GM19043 (cell line): ENCODE results near the gene PPP1R11.
A peak's percentile ranks its signal among the peaks of the same experiment; 100 is the strongest.
"Not testable (repeated sequence)": the region's sequence is repeated elsewhere in the genome, so short reads cannot be mapped to it uniquely, and the experiment has no call there.

Experiments used
- ATAC-seq: cut with Tn5 transposase; IDR thresholded peaks from one replicate; pipeline ENCODE4 v1.9.1; 2021; ENCODE audit warnings: low read depth; ENCODE audit not compliant: unreplicated experiment

The PPP1R11 gene

DNA sequence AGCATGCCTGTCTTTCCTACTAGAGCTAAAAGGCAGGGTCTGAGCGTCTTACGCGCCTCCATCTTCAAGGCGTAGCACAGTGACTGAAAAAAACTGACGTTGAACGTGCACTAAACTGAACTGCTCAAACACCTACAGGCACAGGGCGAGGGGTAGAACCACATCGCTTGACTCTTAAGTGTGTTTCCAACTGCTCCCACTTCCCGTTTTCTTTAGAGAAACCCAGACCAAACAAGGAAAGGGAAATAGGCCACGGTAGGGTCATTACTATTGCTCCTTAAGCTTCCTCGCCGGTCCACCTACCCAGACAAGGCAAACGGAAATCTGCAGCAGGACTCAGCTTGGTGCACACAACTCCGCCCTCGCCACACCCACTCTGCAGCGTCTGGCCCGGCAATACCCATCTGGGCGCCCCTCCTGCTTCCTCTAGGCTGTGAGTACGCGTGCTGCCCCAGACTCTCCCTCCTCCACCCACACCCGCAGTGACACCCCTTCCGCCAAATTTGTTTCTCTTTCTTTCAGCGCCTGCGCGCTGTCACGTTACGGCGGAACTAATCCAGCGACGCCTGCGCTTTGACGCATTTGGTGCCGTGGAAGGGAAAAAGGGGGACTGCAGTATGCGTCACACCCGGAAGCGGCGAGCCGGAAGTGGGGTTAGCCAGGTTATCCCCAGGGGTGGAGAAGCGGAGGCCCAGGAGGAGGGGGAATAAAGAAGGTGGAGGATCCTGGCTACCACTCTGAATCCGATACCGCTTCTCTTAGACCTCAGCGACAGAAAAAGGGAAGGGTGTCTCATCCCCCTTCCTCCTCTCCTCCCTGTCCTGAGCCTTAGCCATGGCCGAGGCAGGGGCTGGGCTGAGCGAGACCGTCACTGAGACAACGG, at the start of gene PPP1R11:
Gene PPP1R11, plus strand, starts transcription at position 622 of the 883 bp plus-strand sequence. Its CDS starts 213 bp downstream, at position 835.
- peak; percentile 95 for ATAC-seq

GRCh38 chr6:30019819-30020218, 47.2 kb upstream of the PPP1R11 start:
- ATAC-seq = no peak

GRCh38 chr6:30020626-30021025, 46.4 kb upstream of the PPP1R11 start:
- ATAC-seq = no peak

DNA sequence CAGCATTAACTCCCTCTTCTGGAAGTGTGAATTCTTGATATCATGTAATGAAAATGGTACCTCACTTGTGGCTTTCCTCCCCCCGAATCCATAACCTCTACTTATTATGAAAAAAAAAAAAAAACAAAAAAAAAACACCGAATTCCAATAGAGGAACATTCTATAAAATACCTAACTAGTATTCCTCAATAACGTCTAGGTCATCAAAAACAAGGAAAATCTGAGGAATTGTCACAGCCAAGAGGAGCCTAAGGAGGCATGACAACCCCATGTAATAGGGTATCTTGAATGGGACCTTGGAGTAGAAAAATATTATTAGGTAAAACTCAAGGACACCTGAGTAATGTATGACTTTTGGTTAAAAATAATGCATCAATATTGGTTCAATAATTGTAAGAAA, 44.8 kb upstream of the PPP1R11 start:
- no peak for ATAC-seq

DNA sequence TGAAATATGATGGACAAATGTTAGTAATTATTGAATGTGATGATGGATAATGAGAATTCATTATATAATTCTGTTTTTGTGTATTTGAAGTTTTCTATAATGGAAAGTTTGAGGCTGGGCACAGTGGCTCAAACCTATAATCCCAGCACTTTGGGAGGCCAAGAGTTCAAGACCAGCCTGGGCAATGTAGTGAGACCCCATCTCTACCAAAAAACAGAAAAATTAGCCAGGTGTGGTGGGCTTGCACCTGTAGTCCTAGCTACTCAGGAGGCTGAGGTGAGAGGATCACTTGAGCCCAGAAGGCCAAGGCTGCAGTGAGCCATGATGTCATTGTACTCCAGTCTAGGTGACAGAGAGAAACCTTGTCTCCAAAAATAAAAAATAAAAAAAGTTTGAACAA, 44.3 kb upstream of the PPP1R11 start:
- not testable (repeated sequence) for ATAC-seq

DNA sequence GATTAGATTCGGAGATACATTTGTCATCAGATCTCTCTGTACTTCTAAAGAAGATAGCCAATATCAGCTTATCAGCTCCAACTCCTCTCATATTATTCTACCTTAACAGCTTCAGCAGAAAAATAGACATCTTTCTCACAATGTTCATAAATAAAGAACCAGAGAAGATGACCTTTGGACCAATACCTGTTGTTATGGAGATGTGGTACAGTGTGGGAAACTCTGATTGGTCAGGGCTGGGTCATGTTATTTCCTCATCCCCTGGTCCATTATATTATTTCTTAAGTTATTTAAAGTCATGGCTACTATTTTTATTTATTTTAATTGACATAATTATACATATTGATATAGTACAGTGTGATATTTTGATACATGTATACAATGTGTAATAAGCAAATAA, 41.8 kb upstream of the PPP1R11 start:
- no peak for ATAC-seq

GRCh38 chr6:30029588-30029987, 37.4 kb upstream of the PPP1R11 start:
- ATAC-seq = no peak

GRCh38 chr6:30031381-30031780, 35.6 kb upstream of the PPP1R11 start:
- no peak for ATAC-seq

DNA sequence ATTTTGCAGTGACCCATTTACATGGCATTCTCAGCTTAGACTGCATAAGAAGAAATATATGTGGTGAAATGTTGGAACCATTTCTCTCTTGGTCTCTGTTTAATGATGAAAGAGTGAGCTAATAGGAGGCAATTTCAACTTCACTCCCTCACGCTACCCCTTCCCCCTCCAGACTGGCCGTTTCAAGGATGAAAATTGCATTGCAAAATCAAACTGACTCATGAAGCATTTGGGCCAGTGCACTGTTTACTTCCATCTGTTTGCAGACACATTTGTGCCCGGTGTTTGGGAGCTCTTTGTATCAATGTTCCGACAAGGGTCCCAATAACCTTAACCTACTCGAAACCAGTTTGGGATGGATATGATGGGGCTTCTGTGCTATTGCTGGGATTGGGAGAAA, 33.6 kb upstream of the PPP1R11 start:
- not testable (repeated sequence) for ATAC-seq

DNA sequence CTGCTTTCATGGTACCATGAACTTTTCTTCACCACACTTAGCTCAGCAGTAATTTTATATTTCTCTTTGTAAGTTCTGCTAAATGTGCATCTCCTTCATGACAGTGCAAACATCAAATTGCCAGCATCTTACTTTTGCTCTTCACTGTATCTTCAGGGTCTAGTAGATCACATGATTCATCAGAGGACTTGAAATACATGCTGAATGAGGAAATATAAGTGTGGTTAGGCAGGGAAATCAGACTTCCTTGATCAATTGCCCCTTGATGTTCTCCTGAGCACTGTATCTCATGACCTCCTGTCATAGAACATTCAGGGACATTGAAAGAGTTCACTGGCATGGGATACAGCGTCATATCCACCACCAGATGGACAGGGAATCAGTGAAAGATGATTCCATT, 31.2 kb upstream of the PPP1R11 start:
- no peak for ATAC-seq

GRCh38 chr6:30037182-30037788, 29.7 kb upstream of the PPP1R11 start:
- no peak for ATAC-seq

DNA sequence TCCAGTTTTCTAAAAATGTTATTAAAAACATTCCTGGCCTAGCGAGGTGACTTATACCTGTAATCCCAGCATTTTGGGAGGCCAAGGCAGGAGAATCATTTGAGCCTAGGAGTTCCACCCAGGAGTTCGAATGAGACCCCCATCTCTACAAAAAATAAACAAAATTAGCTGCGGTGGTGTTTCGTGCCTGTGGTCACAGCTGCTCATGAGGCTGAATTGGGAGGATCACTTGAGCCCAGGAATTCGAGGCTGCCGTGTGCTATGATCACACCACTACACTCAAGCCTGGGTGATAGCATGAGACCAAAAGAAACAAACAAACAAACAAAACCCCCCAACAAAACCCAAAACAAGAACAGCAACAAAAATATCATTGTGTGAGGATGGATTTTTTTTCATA, 25.8 kb upstream of the PPP1R11 start:
- ATAC-seq = no peak

GRCh38 chr6:30041821-30042220, 25.2 kb upstream of the PPP1R11 start:
- ATAC-seq = no peak

DNA sequence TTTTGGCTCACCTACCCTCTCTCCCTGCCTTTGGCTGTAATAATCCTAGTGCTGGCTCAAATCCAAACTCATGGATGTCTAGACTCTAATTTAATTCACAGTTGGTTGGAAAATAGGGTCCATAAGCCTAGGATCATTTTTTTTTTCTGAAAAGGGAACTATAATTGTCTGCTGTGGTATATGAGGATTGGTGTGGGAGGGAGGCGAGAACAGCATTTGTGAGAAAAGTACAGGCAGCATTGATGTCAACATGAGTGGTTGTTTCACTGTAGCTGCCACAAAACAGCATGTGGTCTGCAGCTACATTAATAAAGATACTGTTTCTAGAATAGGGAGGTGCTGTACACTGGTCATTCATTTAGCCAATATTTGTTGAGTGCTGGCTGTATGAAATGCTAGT, 24.5 kb upstream of the PPP1R11 start:
- ATAC-seq = no peak

- no peak for ATAC-seq
Observed at GRCh38 chr6:30042914-30043313, 24.1 kb upstream of the PPP1R11 start.

DNA sequence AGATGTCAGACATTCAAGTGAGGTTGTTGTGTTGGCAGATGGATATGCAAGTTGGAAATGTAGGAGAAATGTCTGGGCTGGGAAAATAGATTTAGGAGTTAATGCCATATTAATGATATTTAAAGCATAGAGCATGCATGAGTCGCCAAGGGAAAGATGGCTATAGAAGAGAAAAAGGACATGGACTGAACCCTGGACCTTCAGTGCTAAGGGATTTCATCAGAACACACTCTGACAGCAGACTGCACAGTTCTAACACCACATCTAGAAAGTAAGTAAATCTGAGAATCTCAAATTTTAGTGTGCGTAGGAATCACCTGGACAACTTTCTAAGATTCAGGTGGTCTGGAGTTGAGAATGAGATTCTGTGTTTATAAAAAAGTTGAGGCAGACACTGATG, 23.3 kb upstream of the PPP1R11 start:
- no peak for ATAC-seq

DNA sequence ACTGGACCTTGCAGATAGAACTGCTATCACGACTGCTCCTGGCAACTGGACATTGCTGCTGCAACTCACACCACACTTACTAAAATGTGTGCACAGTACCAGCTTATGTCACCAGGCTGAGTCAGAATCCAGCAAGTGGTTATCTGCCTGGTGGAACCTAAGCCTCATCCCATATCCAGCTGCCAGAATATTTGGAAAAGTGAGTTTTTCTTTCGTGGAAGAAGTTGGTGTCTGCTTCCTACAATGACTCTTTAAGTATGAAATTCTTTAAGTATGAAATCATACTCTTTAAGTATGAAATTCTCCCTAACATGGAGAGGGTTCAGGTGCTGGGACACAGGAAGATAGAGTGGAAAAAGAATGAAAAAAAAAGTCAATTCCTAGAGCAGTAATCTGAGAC, 22.4 kb upstream of the PPP1R11 start:
- no peak for ATAC-seq

DNA sequence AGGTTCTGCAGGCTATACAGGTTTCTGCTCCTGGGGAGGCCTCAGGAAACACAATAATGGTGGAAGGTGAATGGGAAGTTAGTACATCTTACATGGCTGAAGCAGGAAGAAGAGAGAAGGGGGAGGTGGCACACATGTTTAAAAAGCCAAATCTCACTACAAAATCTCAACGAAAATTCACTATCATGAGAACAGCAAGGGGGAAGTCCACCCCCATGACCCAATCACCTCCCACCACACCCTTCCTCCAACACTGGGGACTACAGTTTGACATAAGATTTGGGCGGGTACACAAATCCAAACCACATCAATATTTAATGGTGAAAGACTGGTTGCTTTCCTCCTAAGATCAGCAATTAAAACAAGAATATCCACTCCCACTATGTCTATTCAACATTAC, 19.8 kb upstream of the PPP1R11 start:
- ATAC-seq = no peak

- no peak for ATAC-seq
Observed at GRCh38 chr6:30053682-30054081, 13.3 kb upstream of the PPP1R11 start.

DNA sequence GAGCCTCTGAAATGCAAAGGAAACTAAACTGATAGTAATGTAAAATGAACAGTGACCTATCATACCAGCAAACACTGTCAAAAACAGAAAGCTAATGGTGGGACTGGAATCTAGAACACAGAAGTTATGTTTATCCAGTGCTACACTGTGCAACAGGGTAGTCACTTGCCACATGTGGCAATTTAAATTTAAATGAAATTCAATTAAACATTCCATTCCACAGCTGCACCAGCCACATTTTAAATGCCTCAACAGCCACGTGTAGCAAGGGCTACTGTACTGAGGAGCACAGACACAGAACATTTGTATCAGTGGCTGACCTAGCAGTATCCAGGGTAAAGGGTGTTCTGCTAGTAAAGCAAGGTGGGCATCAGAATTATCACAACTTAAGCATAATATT, 11.5 kb upstream of the PPP1R11 start:
- ATAC-seq = no peak

- ATAC-seq = no peak
Observed at GRCh38 chr6:30060606-30061091, 6.3 kb upstream of the PPP1R11 start.
